Measurements from ENCODE around the gene AQP1. TPM values are rescaled to one million over a fixed set of nuclear protein-coding genes. Genes with fewer than 3 reads are reported as not detected.

Gene AQP1
- total RNA-seq, 3 donors from 2014 or later = 43.0 to 89.6 (median 48.1) TPM

GRCh38 chr7:30933124-30933974, 21.7 kb downstream of the AQP1 start:
- Histone ChIP-seq H3K36me3 (ENCODE audit: low read depth) (no peaks in the 10 kb centered on the region), H3K9me3 (no peaks in the 10 kb centered on the region), H3K4me3 (no peak overlapping the region), H3K4me1 (ENCODE audit: low read depth) (peaks cover 25% of the 10 kb centered on the region)
- intact Hi-C loops (cut with DNase I, micrococcal nuclease) = no loop called here
- TF ChIP-seq CTCF (IDR thresholded peaks at IDR 0.05) = no peak
- ATAC-seq (no peak), DNase-seq (peak in 1 of 3 donors; percentile 23)

GRCh38 chr7:30934225-30934624, 22.6 kb downstream of the AQP1 start:
- Histone ChIP-seq H3K9me3 (no peaks in the 10 kb centered on the region), H3K4me3 (no peak overlapping the region), H3K36me3 (ENCODE audit: low read depth) (no peaks in the 10 kb centered on the region), H3K4me1 (ENCODE audit: low read depth) (peaks cover 30% of the 10 kb centered on the region)
- no peak for DNase-seq
- no peak for ATAC-seq
- no peak for TF ChIP-seq CTCF (IDR thresholded peaks at IDR 0.05)
- intact Hi-C loops (cut with DNase I, micrococcal nuclease) = no loop called here

- Histone ChIP-seq H3K4me1 (ENCODE audit: low read depth) (peaks cover 30% of the 10 kb centered on the region), H3K36me3 (ENCODE audit: low read depth) (no peaks in the 10 kb centered on the region), H3K9me3 (no peaks in the 10 kb centered on the region), H3K4me3 (no peak overlapping the region)
- peak in 2 of 3 donors; percentile 41 to 49 for DNase-seq
- no peak for TF ChIP-seq CTCF (IDR thresholded peaks at IDR 0.05)
- peak; percentile 16 for ATAC-seq
- intact Hi-C loops (cut with DNase I, micrococcal nuclease) = no loop called here
Observed at GRCh38 chr7:30934732-30935568, 23.3 kb downstream of the AQP1 start.

- Histone ChIP-seq H3K9me3 (no peaks in the 10 kb centered on the region), H3K36me3 (ENCODE audit: low read depth) (no peaks in the 10 kb centered on the region), H3K4me1 (ENCODE audit: low read depth) (peaks cover 30% of the 10 kb centered on the region), H3K4me3 (no peak overlapping the region)
- intact Hi-C loops (cut with DNase I, micrococcal nuclease) = no loop called here
- no peak for DNase-seq
- no peak for ATAC-seq
- no peak for TF ChIP-seq CTCF (IDR thresholded peaks at IDR 0.05)
Observed at GRCh38 chr7:30935569-30935877, 23.9 kb downstream of the AQP1 start.

GRCh38 chr7:30936650-30937245, 25.1 kb downstream of the AQP1 start:
- DNase-seq = peak in 1 of 3 donors; percentile 46
- TF ChIP-seq CTCF (IDR thresholded peaks at IDR 0.05) = no peak
- Histone ChIP-seq H3K36me3 (ENCODE audit: low read depth) (no peaks in the 10 kb centered on the region), H3K4me1 (ENCODE audit: low read depth) (peaks cover 30% of the 10 kb centered on the region), H3K9me3 (no peaks in the 10 kb centered on the region), H3K4me3 (no peak overlapping the region)
- intact Hi-C loops (cut with DNase I, micrococcal nuclease) = no loop called here
- ATAC-seq = peak; percentile 11
